ENCODE data around the gene KRTAP4-5.
"Not testable (repeated sequence)": the region's sequence is repeated elsewhere in the genome, so short reads cannot be mapped to it uniquely, and the experiment has no call there.

Gene KRTAP4-5

DNA sequence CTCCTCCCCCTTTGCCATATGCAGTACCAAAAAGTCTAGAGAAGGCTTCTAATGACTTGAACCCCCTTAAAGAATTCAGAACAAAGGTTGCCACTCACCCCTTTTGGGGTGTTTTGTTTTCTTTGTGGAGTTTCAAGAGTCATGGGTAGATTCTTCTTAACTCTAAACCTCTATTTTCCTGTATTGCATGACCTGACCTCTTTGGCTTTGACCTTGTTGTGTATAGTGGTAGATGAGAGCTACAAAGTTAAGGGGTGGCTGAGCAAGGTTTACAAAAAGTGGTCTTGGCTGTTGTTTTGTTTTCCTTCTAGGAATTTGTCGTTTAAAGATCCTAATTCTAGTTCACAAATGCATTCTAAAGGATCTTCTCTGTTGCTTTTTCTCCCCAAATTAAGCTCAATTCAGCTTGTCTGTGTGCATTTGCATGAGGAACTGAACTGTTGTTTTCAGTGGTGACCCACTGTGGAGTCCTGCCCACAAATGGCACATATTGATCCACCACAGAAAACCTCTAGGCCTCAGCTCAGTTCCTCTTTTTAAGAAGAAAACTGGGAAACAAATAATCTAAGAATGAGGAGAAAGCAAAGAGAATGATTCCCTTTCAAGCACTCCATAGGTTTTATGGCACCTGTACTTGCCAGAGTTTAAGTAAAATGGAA lies 40.8 kb downstream of the KRTAP4-5 start:
- DNase-seq (ENCODE audit: low read depth): not testable (repeated sequence)

DNA sequence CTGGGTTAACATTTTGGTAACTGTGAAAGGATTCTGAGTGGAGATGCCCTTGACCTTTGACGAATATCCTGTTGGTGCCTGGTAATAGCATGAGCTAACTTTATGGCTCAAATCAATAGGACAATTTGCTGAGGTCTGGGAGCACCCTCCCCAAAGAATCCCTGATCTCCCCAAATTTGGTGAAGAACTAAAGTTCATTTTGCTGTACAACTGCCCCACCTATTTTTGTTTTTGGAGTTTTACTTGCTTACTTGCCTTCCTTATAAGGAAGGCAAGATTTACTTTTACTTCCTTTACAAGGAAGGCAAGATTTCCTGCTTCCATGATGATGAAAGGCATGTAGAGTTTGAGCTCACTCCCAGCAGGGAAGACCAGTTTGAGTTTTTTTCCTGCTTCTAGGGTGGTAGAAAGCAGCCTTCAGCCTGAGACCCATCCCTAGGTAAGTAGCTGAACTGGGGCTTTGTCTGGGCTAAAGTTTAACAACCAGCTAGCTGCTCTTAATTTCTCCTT lies 41.6 kb downstream of the KRTAP4-5 start:
- DNase-seq (ENCODE audit: low read depth): peak; percentile 35

DNA sequence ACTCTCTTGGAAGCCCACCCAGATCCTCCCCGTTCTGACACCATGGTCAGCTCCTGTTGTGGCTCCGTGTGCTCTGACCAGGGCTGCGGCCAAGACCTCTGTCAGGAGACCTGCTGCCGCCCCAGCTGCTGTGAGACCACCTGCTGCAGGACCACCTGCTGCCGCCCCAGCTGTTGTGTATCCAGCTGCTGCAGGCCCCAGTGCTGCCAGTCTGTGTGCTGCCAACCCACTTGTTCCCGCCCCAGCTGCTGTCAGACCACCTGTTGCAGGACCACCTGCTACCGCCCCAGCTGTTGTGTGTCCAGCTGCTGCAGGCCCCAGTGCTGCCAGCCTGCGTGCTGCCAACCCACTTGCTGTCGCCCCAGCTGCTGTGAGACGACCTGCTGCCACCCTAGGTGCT lies 44.3 kb downstream of the KRTAP4-5 start, which contains the start of gene KRTAP4-9:
Gene KRTAP4-9 (plus strand): TSS at position 43 of the 400 bp plus-strand sequence. CDS start 0 bp downstream, at position 43.
- not testable (repeated sequence) for DNase-seq (ENCODE audit: low read depth)

DNA sequence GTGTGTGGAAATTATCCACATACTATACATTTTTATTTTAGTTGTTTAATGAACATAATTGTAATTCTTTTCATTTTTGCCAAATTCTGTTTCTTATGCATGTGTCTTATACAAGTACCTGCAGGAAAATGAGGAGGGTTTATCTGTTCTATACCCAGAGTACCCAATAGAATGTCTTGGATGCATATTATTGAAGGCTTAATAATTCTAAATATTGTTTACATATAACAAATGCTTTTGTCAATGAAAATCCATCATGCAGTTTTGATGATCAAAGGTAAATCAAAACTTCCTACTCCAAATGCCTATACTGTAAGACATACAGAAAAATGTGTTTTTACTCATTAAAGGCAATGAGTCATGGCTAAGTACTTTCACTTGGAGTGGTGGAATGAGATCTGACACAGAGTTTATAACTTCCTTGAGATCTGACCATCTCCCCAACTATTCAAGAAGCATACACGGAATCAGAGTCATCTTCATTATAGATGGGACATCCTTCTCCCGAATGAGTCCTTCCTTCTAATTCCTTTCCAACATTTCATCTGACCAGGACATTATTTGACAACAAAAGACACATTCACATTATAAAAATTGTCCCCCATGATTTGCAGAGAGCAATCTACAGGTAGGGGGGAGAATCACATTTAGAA lies 45.1 kb downstream of the KRTAP4-5 start:
- not testable (repeated sequence) for DNase-seq (ENCODE audit: low read depth)

DNA sequence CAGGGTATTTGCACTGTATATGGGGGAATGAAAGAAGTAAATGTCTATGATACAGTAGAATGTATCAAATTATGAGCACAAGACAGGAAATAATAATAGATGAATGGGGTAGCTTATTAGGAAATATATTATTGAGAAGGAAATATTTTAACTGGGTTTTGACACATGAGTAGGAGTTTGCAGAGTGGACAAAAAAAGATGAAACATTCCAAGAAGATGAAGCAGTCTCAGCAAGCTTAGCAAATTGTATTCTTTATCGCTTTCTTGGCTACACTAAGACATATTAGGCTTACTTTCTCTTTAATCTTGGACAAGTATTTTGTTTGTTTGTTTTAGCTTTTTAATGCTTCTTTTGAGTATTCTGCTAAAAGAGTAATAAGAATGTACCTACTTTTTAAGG lies 45.7 kb downstream of the KRTAP4-5 start:
- no peak for DNase-seq (ENCODE audit: low read depth)

DNA sequence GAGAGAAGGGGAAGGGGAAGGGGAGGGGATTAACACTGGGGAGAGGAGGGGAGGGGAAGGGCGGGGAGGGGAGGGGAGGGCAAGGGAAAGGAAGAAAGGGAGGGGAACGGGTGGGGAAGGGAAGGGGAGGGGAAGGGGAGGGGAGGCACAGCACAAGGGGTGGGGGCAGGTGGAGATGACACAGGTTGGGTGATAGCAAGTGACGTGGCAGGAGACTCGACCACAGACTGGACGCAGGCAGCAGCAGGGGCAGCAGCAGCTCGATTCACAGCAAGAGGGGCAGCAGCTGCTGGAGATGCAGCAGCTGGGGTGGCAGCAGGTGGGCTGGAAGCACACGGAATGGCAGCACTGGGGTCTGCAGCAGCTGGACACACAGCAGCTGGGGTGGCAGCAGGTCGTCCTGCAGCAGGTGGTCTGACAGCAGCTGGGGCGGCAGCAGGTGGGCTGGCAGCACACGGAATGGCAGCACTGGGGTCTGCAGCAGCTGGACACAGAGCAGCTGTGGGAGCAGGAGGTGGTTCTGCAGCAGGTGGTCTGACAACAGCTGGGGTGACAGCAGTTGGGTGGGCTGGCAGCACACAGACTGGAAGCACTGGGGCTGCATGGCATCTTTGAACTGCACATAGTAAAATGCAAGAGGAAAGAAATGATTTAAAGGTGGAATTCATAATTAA lies 47.9 kb downstream of the KRTAP4-5 start, which contains the start of gene KRTAP4-16:
Gene KRTAP4-16 (minus strand): TSS at position 624 of the 674 bp plus-strand sequence. CDS start 0 bp downstream, at position 624.
- no peak for DNase-seq (ENCODE audit: low read depth)

DNA sequence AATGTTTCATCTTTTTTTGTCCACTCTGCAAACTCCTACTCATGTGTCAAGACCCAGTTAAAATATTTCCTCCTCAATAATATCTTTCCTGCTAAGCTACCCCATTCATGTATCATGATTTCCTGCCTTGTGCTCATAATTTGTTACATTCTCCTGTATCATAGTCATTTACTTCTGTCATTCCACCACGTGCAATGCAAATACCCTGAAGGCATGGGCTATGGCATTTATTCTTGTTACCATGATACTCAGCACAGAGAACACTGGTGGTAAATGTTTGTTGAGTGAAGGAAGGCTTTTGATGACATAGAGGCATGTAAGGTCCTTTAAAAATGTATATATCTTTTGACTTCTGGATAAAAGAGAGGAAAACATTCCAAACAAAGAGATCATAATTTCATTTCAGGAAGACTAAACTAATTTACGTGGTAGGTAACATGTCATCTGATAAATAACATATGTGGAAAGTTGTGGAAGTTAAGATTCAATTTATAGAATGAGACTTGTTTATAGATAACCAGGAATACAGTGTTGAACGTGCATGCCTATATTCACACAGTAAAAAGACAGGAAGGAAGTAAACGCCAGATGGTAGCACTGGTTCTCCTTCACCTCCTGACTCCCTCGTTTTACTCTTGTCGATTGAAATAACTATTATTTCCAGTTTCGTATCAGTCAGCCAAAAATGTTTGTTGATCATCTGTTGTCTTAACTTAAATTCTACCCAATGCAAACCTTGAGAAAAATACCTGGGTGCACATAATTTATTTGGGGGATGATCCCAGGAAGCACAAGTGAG lies 49.7 kb downstream of the KRTAP4-5 start:
- DNase-seq (ENCODE audit: low read depth): peak; percentile 73

Measured in GM04503 (cell line).